ENCODE measurements around the gene PRDX1. TPM values are rescaled to one million over a fixed set of nuclear protein-coding genes. Genes with fewer than 3 reads are reported as not detected.

Gene PRDX1
- total RNA-seq, 1 experiment from 2014 or later: 744 TPM

- CTCF ChIA-PET: interaction anchor here (1.0 to 2.8 kb wide), 3 partner anchors 17 to 68 kb away, joined by 3 to 7 read pairs (median 4); partner anchors contain the start of genes AKR1A1, CCDC163 and MMACHC
- no peak for DNase-seq
Measured at GRCh38 chr1:45568421-45568820, 46.7 kb upstream of the PRDX1 start.

GRCh38 chr1:45567911-45568310, 46.2 kb upstream of the PRDX1 start:
- CTCF ChIA-PET: interaction anchor here (1.1 to 2.8 kb wide), 2 partner anchors 49 to 67 kb away, joined by 3 to 7 read pairs; partner anchors contain the start of genes CCDC163 and MMACHC

More at GRCh38 chr1:45568421-45568820, 46.7 kb upstream of the PRDX1 start:
- no peaks in the 10 kb centered on the region for H3K27me3 Mint-ChIP-seq (ENCODE audit: unreplicated experiment)
- H3K4me3 Mint-ChIP-seq (ENCODE audit: low read depth, unreplicated experiment): no peak overlapping the region
- TF ChIP-seq CTCF (IDR thresholded peaks at IDR 0.05; ENCODE audit: unreplicated experiment): no peak
- H3K4me1 Mint-ChIP-seq (ENCODE audit: low read depth, unreplicated experiment): no peaks in the 10 kb centered on the region
- no TSS peak for BruUV-seq (replicated peaks)
- H3K27ac Mint-ChIP-seq (ENCODE audit: unreplicated experiment): no peak overlapping the region
- no peaks in the 10 kb centered on the region for H3K9me3 Mint-ChIP-seq (ENCODE audit: low read depth, unreplicated experiment)
- H3K36me3 Mint-ChIP-seq (ENCODE audit: insufficient read depth, unreplicated experiment): peaks cover 32% of the 10 kb centered on the region
- intact Hi-C loops (cut with micrococcal nuclease; ENCODE audit: unreplicated experiment): no loop called here

GRCh38 chr1:45566722-45567121, 45.0 kb upstream of the PRDX1 start:
- Mint-ChIP-seq H3K27ac (ENCODE audit: unreplicated experiment) (no peak overlapping the region), H3K36me3 (ENCODE audit: insufficient read depth, unreplicated experiment) (peaks cover 43% of the 10 kb centered on the region), H3K4me3 (ENCODE audit: low read depth, unreplicated experiment) (no peak overlapping the region), H3K27me3 (ENCODE audit: unreplicated experiment) (no peaks in the 10 kb centered on the region), H3K9me3 (ENCODE audit: low read depth, unreplicated experiment) (no peaks in the 10 kb centered on the region), H3K4me1 (ENCODE audit: low read depth, unreplicated experiment) (no peaks in the 10 kb centered on the region)
- BruUV-seq (replicated peaks): no TSS peak
- DNase-seq: no peak
- no peak for TF ChIP-seq CTCF (IDR thresholded peaks at IDR 0.05; ENCODE audit: unreplicated experiment)
- intact Hi-C loops (cut with micrococcal nuclease; ENCODE audit: unreplicated experiment): no loop called here
- CTCF ChIA-PET: interaction anchor here (1.2 kb wide), 1 partner anchor 21 kb away, joined by 4 read pairs; no protein-coding TSS in a partner anchor

More at GRCh38 chr1:45567911-45568310, 46.2 kb upstream of the PRDX1 start:
- Mint-ChIP-seq H3K9me3 (ENCODE audit: low read depth, unreplicated experiment) (no peaks in the 10 kb centered on the region), H3K4me1 (ENCODE audit: low read depth, unreplicated experiment) (no peaks in the 10 kb centered on the region), H3K27me3 (ENCODE audit: unreplicated experiment) (no peaks in the 10 kb centered on the region), H3K4me3 (ENCODE audit: low read depth, unreplicated experiment) (no peak overlapping the region), H3K27ac (ENCODE audit: unreplicated experiment) (no peak overlapping the region), H3K36me3 (ENCODE audit: insufficient read depth, unreplicated experiment) (peaks cover 34% of the 10 kb centered on the region)
- no peak for TF ChIP-seq CTCF (IDR thresholded peaks at IDR 0.05; ENCODE audit: unreplicated experiment)
- no peak for DNase-seq
- no TSS peak for BruUV-seq (replicated peaks)
- intact Hi-C loops (cut with micrococcal nuclease; ENCODE audit: unreplicated experiment): no loop called here

GRCh38 chr1:45563843-45564242, 42.2 kb upstream of the PRDX1 start:
- intact Hi-C loops (cut with micrococcal nuclease; ENCODE audit: unreplicated experiment): no loop called here
- TF ChIP-seq CTCF (IDR thresholded peaks at IDR 0.05; ENCODE audit: unreplicated experiment): no peak
- H3K27ac Mint-ChIP-seq (ENCODE audit: unreplicated experiment): no peak overlapping the region
- H3K9me3 Mint-ChIP-seq (ENCODE audit: low read depth, unreplicated experiment): no peaks in the 10 kb centered on the region
- H3K27me3 Mint-ChIP-seq (ENCODE audit: unreplicated experiment): no peaks in the 10 kb centered on the region
- no peak overlapping the region for H3K4me3 Mint-ChIP-seq (ENCODE audit: low read depth, unreplicated experiment)
- DNase-seq: no peak
- H3K4me1 Mint-ChIP-seq (ENCODE audit: low read depth, unreplicated experiment): no peaks in the 10 kb centered on the region
- CTCF ChIA-PET: interaction anchor here (0.6 kb wide), 1 partner anchor 250 kb away, joined by 6 read pairs; no protein-coding TSS in a partner anchor
- no TSS peak for BruUV-seq (replicated peaks)
- peaks cover 42% of the 10 kb centered on the region for H3K36me3 Mint-ChIP-seq (ENCODE audit: insufficient read depth, unreplicated experiment)

All from Calu3 (cell line).